GM23338 (cell line): ENCODE measurements around the gene RXFP2. TPM values are rescaled to one million over a fixed set of nuclear protein-coding genes. Genes with fewer than 3 reads are reported as not detected.

Source experiments
- ATAC-seq: fragments of 200-7000 bp; cut with Tn5 transposase; 3 replicates; pipeline ENCODE4 v1.9.1; 2020
- DNase-seq: peaks from one replicate; pipeline ENCODE4 v3.0.0-alpha.2; 2015; ENCODE audit warnings: low spot score
- H2AFZ ChIP-seq: fragments of 200-600 bp; sonication (generic); 2 replicates; pipeline ENCODE4 v1.8.0; 2016; ENCODE audit warnings: antibody characterized with exemption, mild to moderate bottlenecking, moderate library complexity
- H3F3A ChIP-seq: fragments of 200-600 bp; sonication (generic); replicated peaks from 2 replicates; pipeline ENCODE4 v1.8.0; 2017; ENCODE audit warnings: antibody characterized with exemption, mixed run types, low read depth
- H3K27ac ChIP-seq: fragments of 200-600 bp; sonication (generic); 2 replicates; pipeline ENCODE4 v1.6.1; 2016; ENCODE audit warnings: low read depth
- H3K27me3 ChIP-seq: fragments of 200-600 bp; sonication (generic); 2 replicates; pipeline ENCODE4 v1.8.0; 2016; ENCODE audit warnings: mild to moderate bottlenecking, mixed run types, moderate library complexity; ENCODE audit not compliant: insufficient read depth
- H3K36me3 ChIP-seq: fragments of 200-600 bp; sonication (generic); 2 replicates; pipeline ENCODE4 v1.8.0; 2016; ENCODE audit warnings: mild to moderate bottlenecking; ENCODE audit not compliant: insufficient read depth
- H3K4me1 ChIP-seq: fragments of 200-600 bp; sonication (generic); 2 replicates; pipeline ENCODE4 v1.8.0; 2016; ENCODE audit warnings: mild to moderate bottlenecking, moderate library complexity; ENCODE audit not compliant: insufficient read depth
- H3K4me2 ChIP-seq: fragments of 200-600 bp; sonication (generic); 2 replicates; pipeline ENCODE4 v1.7.1; 2017; ENCODE audit warnings: mixed run types
- H3K4me3 ChIP-seq: fragments of 200-600 bp; sonication (generic); 2 replicates; pipeline ENCODE4 v1.6.1; 2016; ENCODE audit warnings: mixed run types
- H3K79me2 ChIP-seq: fragments of 200-600 bp; sonication (generic); replicated peaks from 2 replicates; pipeline ENCODE4 v1.8.0; 2017; ENCODE audit warnings: mild to moderate bottlenecking; ENCODE audit not compliant: insufficient read depth
- H3K9me2 ChIP-seq: fragments of 200-600 bp; sonication (generic); 2 replicates; pipeline ENCODE4 v1.8.0; 2017; ENCODE audit not compliant: insufficient read depth
- H4K20me1 ChIP-seq: fragments of 200-600 bp; sonication (generic); replicated peaks from 2 replicates; pipeline ENCODE4 v1.8.0; 2017; ENCODE audit warnings: mild to moderate bottlenecking; ENCODE audit not compliant: insufficient read depth
- H3K27ac Mint-ChIP-seq: 2 replicates; pipeline ENCODE4 v1.8.0; 2020; ENCODE audit warnings: inconsistent platforms, mild to moderate bottlenecking, moderate library complexity, mixed read lengths
- H3K27me3 Mint-ChIP-seq: 3 replicates; pipeline ENCODE4 v1.8.0; 2022; ENCODE audit warnings: low read depth, mild to moderate bottlenecking, moderate library complexity, mixed read lengths, inconsistent platforms; ENCODE audit not compliant: insufficient read depth, poor library complexity
- H3K36me3 Mint-ChIP-seq: 3 replicates; pipeline ENCODE4 v1.8.0; 2021; ENCODE audit warnings: low read depth, mild to moderate bottlenecking, inconsistent platforms, moderate library complexity, mixed read lengths
- H3K4me1 Mint-ChIP-seq: 3 replicates; pipeline ENCODE4 v1.8.0; 2020; ENCODE audit warnings: mild to moderate bottlenecking, inconsistent platforms, mixed read lengths
- H3K4me3 Mint-ChIP-seq: 3 replicates; pipeline ENCODE4 v1.8.0; 2021; ENCODE audit warnings: moderate library complexity, mild to moderate bottlenecking, inconsistent platforms, mixed read lengths
- H3K9me3 Mint-ChIP-seq: 3 replicates; pipeline ENCODE4 v1.8.0; 2020; ENCODE audit warnings: moderate library complexity, mild to moderate bottlenecking, inconsistent platforms, mixed read lengths
- CREB1 ChIP-seq: fragments of 250-450 bp; sonication (Bioruptor Pico); IDR thresholded peaks from 2 replicates; pipeline ENCODE4 v1.5.0; 2020; ENCODE audit warnings: low read depth, mild to moderate bottlenecking, moderate library complexity
- ETS1 ChIP-seq: IDR thresholded peaks from 2 replicates; pipeline ENCODE4 v1.6.1; 2016; ENCODE audit warnings: antibody characterized with exemption
- EZH2phosphoT487 ChIP-seq: fragments of 200-600 bp; sonication (generic); IDR thresholded peaks from one replicate; pipeline ENCODE4 v1.8.1; 2018; ENCODE audit warnings: antibody characterized with exemption; ENCODE audit not compliant: unreplicated experiment
- JUNB ChIP-seq: IDR thresholded peaks from one replicate; pipeline ENCODE4 v1.6.1; 2016; ENCODE audit warnings: antibody characterized with exemption; ENCODE audit not compliant: unreplicated experiment
- NANOG ChIP-seq: IDR thresholded peaks from 2 replicates; pipeline ENCODE4 v1.6.1; 2016; ENCODE audit warnings: antibody characterized with exemption, borderline replicate concordance
- STAT1 ChIP-seq: IDR thresholded peaks from one replicate; pipeline ENCODE4 v1.6.1; 2016; ENCODE audit warnings: antibody characterized with exemption; ENCODE audit not compliant: unreplicated experiment
- ZNF114 ChIP-seq: fragments of 250-450 bp; sonication (Bioruptor Pico); IDR thresholded peaks from 2 replicates; pipeline ENCODE4 v1.5.0; 2020; ENCODE audit warnings: mild to moderate bottlenecking, moderate library complexity
- ZNF331 ChIP-seq: fragments of 250-450 bp; sonication (Bioruptor Pico); IDR thresholded peaks from 2 replicates; pipeline ENCODE4 v1.5.0; 2020; ENCODE audit warnings: low read depth, mild to moderate bottlenecking, moderate library complexity
- polyA plus RNA-seq: library from polyadenylated mRNA; unstranded; fragments of >200 nt; fragmentation: Nextera tagmentation; extraction: Ambion mirVana; gene quantifications from 2 replicates; pipeline ENCODE4 v1.2.1, GENCODE V29; 2016
- total RNA-seq: library from RNA; depleted of rRNA; stranded (reverse); fragments of >200 nt; shearing (Covaris generic); gene quantifications from 2 replicates; pipeline ENCODE4 v1.2.3, GENCODE V29; 2014
- TF ChIP-seq, protein P1 (sequence below): IDR thresholded peaks from one replicate; pipeline ENCODE4 v1.6.1; 2018; ENCODE audit warnings: antibody characterized with exemption; ENCODE audit not compliant: unreplicated experiment
- TF ChIP-seq, protein P2 (sequence below), 2 experiments: fragments of 200-600 bp in 1 of 2; sonication (generic) in 1 of 2; conservative IDR thresholded peaks; 2 replicates each; pipeline versions ENCODE4 v1.5.1 to v1.6.1; 2016 to 2017; ENCODE audit warnings: antibody characterized with exemption in 2 of 2, low read depth in 2 of 2, mild to moderate bottlenecking in 2 of 2, moderate library complexity in 1 of 2

Gene RXFP2
- total and polyA plus RNA-seq, 2 experiments from 2014 or later, result not detected

- H3F3A ChIP-seq, result no peaks in the 10 kb centered on the region
Observed at GRCh38 chr13:31805841-31806240, 66.5 kb downstream of the RXFP2 start.

More at GRCh38 chr13:31805841-31806240, 66.5 kb downstream of the RXFP2 start:
- Histone ChIP-seq H3K4me3 (no peak overlapping the region), H3K4me1 (no peaks in the 10 kb centered on the region), H2AFZ (no peak overlapping the region), H3K36me3 (no peaks in the 10 kb centered on the region), H4K20me1 (no peaks in the 10 kb centered on the region), H3K79me2 (no peaks in the 10 kb centered on the region), H3K9me2 (peaks cover 20% of the 10 kb centered on the region; the same call in 1 of the 2 replicates), H3K4me2 (no peak overlapping the region), H3K27me3 (no peaks in the 10 kb centered on the region), H3K27ac (no peak overlapping the region)
- Mint-ChIP-seq H3K36me3 (peaks cover 10% of the 10 kb centered on the region), H3K4me3 (no peak overlapping the region), H3K27me3 (no peaks in the 10 kb centered on the region), H3K4me1 (no peaks in the 10 kb centered on the region), H3K9me3 (peaks cover 15% of the 10 kb centered on the region), H3K27ac (no peak overlapping the region)
- ATAC-seq (no peak), DNase-seq (no peak)
- TF ChIP-seq CREB1, result no peak
- TF ChIP-seq EZH2phosphoT487, result no peak
- TF ChIP-seq ZNF114 (CRISPR knock-in tag), result no peak
- no peak for TF ChIP-seq NANOG
- TF ChIP-seq, protein P1, sequence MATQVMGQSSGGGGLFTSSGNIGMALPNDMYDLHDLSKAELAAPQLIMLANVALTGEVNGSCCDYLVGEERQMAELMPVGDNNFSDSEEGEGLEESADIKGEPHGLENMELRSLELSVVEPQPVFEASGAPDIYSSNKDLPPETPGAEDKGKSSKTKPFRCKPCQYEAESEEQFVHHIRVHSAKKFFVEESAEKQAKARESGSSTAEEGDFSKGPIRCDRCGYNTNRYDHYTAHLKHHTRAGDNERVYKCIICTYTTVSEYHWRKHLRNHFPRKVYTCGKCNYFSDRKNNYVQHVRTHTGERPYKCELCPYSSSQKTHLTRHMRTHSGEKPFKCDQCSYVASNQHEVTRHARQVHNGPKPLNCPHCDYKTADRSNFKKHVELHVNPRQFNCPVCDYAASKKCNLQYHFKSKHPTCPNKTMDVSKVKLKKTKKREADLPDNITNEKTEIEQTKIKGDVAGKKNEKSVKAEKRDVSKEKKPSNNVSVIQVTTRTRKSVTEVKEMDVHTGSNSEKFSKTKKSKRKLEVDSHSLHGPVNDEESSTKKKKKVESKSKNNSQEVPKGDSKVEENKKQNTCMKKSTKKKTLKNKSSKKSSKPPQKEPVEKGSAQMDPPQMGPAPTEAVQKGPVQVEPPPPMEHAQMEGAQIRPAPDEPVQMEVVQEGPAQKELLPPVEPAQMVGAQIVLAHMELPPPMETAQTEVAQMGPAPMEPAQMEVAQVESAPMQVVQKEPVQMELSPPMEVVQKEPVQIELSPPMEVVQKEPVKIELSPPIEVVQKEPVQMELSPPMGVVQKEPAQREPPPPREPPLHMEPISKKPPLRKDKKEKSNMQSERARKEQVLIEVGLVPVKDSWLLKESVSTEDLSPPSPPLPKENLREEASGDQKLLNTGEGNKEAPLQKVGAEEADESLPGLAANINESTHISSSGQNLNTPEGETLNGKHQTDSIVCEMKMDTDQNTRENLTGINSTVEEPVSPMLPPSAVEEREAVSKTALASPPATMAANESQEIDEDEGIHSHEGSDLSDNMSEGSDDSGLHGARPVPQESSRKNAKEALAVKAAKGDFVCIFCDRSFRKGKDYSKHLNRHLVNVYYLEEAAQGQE, result no peak
- TF ChIP-seq, protein P2, sequence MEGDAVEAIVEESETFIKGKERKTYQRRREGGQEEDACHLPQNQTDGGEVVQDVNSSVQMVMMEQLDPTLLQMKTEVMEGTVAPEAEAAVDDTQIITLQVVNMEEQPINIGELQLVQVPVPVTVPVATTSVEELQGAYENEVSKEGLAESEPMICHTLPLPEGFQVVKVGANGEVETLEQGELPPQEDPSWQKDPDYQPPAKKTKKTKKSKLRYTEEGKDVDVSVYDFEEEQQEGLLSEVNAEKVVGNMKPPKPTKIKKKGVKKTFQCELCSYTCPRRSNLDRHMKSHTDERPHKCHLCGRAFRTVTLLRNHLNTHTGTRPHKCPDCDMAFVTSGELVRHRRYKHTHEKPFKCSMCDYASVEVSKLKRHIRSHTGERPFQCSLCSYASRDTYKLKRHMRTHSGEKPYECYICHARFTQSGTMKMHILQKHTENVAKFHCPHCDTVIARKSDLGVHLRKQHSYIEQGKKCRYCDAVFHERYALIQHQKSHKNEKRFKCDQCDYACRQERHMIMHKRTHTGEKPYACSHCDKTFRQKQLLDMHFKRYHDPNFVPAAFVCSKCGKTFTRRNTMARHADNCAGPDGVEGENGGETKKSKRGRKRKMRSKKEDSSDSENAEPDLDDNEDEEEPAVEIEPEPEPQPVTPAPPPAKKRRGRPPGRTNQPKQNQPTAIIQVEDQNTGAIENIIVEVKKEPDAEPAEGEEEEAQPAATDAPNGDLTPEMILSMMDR (conservative IDR thresholded peaks at IDR 0.05; ENCODE audit: low read depth in 2 of 2), result no peak
- no peak for TF ChIP-seq JUNB
- TF ChIP-seq ETS1, result no peak
- TF ChIP-seq STAT1, result no peak
- TF ChIP-seq ZNF331, result no peak
